GM12878 (cell line): ENCODE measurements around the gene PEAR1. TPM values are rescaled to one million over a fixed set of nuclear protein-coding genes. Genes with fewer than 3 reads are reported as not detected.

ENCODE experiments used
- ATF2 ChIP-seq: IDR thresholded peaks from 2 replicates; pipeline ENCODE4 v1.6.1; 2012; ENCODE audit warnings: low read length, inconsistent platforms
- ATF7 ChIP-seq: fragments of 450-650 bp; IDR thresholded peaks from 2 replicates; pipeline ENCODE4 v1.6.1; 2016; ENCODE audit warnings: low read depth, mild to moderate bottlenecking
- CBX3 ChIP-seq: fragments of 200-600 bp; sonication (generic); IDR thresholded peaks from 2 replicates; pipeline ENCODE4 v1.6.1; 2016; ENCODE audit warnings: low read depth, borderline replicate concordance
- MYB ChIP-seq: fragments of 150-350 bp; IDR thresholded peaks from 2 replicates; pipeline ENCODE4 v1.6.1; 2014; ENCODE audit warnings: mild to moderate bottlenecking, low read depth, low read length, borderline replicate concordance
- NFYB ChIP-seq: IDR thresholded peaks from 2 replicates; pipeline ENCODE4 v1.6.1; 2011; ENCODE audit warnings: low read depth, mild to moderate bottlenecking, low read length, improper control_type of control experiment, moderate library complexity; ENCODE audit not compliant: insufficient read depth
- NR2C2 ChIP-seq: IDR thresholded peaks from 2 replicates; pipeline ENCODE4 v1.6.1; 2011; ENCODE audit warnings: borderline replicate concordance, low read depth; ENCODE audit not compliant: control insufficient read depth, insufficient read length
- RELB ChIP-seq: fragments of 450-650 bp; IDR thresholded peaks from 2 replicates; pipeline ENCODE4 v1.6.1; 2017; ENCODE audit warnings: low read depth, mild to moderate bottlenecking, moderate library complexity
- TARDBP ChIP-seq: IDR thresholded peaks from 2 replicates; pipeline ENCODE4 v1.6.1; 2016; ENCODE audit warnings: borderline replicate concordance
- ZBTB11 ChIP-seq: fragments of 450-650 bp; formaldehyde crosslinking; IDR thresholded peaks from 2 replicates; pipeline ENCODE4 v1.5.0; 2022; ENCODE audit warnings: mild to moderate bottlenecking, missing genetic modification characterization
- polyA plus RNA-seq, 11 experiments: library from polyadenylated mRNA; depleted of rRNA in 4 of 11; unstranded in 6 of 11; stranded (reverse) in 5 of 11; fragments of >200 nt; fragmentation: Nextera tagmentation in 4 of 11; fragmentation: Illumina TruSeq in 1 of 11; extraction: Ambion mirVana in 4 of 11; extraction: Trizol in 1 of 11; gene quantifications; 1 replicate in 1 of 11; 2 replicates in 10 of 11; pipeline versions ENCODE4 v1.2.1 to v1.2.3, GENCODE V29; 2011 to 2016; ENCODE audit warnings: inconsistent platforms in 2 of 11, missing spikeins in 2 of 11, low read depth in 1 of 11
- total RNA-seq, 4 experiments: library from RNA; depleted of rRNA in 3 of 4; stranded (reverse); fragments of >200 nt in 3 of 4; fragmentation: Illumina TruSeq in 1 of 4; extraction: Trizol in 1 of 4; gene quantifications; 2 replicates each; pipeline versions ENCODE4 v1.2.1 to v1.2.3, GENCODE V29; 2013 to 2021

The PEAR1 gene
- total and polyA plus RNA-seq, 10 of the 15 experiments (the other 5 are each of a cell fraction or from before 2014, with no cell fraction given), result not detected

DNA sequence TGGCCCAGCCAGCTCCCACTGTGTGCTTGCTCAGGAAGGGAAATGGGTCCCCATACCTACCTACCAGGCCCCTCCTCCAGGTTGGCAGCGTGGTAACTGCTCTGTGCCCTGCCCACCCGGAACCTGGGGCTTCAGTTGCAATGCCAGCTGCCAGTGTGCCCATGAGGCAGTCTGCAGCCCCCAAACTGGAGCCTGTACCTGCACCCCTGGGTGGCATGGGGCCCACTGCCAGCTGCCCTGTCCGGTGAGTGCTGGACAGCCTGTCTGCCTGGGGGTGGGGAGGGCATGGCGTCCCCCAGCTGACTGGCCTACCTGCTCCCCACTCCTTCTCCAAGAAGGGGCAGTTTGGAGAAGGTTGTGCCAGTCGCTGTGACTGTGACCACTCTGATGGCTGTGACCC, 16.2 kb downstream of the PEAR1 start (continued):
- TF ChIP-seq ATF2 (no peak), NFYB (no peak), RELB (no peak), CBX3 (no peak), ZBTB11 (CRISPR knock-in tag) (no peak), TARDBP (no peak), ATF7 (no peak), NR2C2 (no peak), MYB (no peak)
